Upper lobe of right lung (tissue), 1 donor: Measurements from ENCODE around the gene RING1. TPM values are rescaled to one million over a fixed set of nuclear protein-coding genes. Genes with fewer than 3 reads are reported as not detected.

Source experiments
- ATAC-seq: fragments of 200-7000 bp; cut with Tn5 transposase; one replicate; pipeline ENCODE4 v1.9.1; 2020; ENCODE audit warnings: mild to moderate bottlenecking, moderate library complexity
- DNase-seq: peaks from one replicate; pipeline ENCODE4 v3.0.0-alpha.2; 2020
- H3K27ac ChIP-seq: fragments of 200-600 bp; one replicate; pipeline ENCODE4 v1.8.0; 2022
- H3K27me3 ChIP-seq: fragments of 200-600 bp; one replicate; pipeline ENCODE4 v1.8.0; 2022; ENCODE audit warnings: mild to moderate bottlenecking
- H3K36me3 ChIP-seq: fragments of 200-600 bp; one replicate; pipeline ENCODE4 v1.8.0; 2022
- H3K4me1 ChIP-seq: fragments of 200-600 bp; one replicate; pipeline ENCODE4 v1.8.0; 2022
- H3K4me3 ChIP-seq: fragments of 200-600 bp; one replicate; pipeline ENCODE4 v1.8.0; 2022; ENCODE audit warnings: mild to moderate bottlenecking
- H3K9me3 ChIP-seq: fragments of 200-600 bp; one replicate; pipeline ENCODE4 v1.8.0; 2022
- CTCF ChIP-seq: fragments of 200-600 bp; IDR thresholded peaks from one replicate; pipeline ENCODE4 v1.8.0; 2022; ENCODE audit warnings: antibody characterized with exemption
- intact Hi-C: fragments of 100-400 bp; cut with DNase I; formaldehyde crosslinking; loops from one replicate; pipeline ENCODE4 v1.11.0; 2022
- total RNA-seq: library from RNA; stranded (reverse); fragmentation: NEBNext Ultra II Directional; extraction: Animal tissue kit (Norgen Biotek cat#: 25700); gene quantifications from one replicate; pipeline ENCODE4 v1.2.1, GENCODE V29; 2021
- donor health status: DM: no; HTN: yes; CAD: no; lungs with severe emphysema.

The RING1 gene
- total RNA-seq, 1 donor from 2014 or later, result 42.0 TPM

- Histone ChIP-seq H3K36me3 (no peaks in the 10 kb centered on the region), H3K27me3 (no peaks in the 10 kb centered on the region), H3K9me3 (no peaks in the 10 kb centered on the region), H3K27ac (no peak overlapping the region), H3K4me1 (no peaks in the 10 kb centered on the region), H3K4me3 (no peak overlapping the region)
- no peak for TF ChIP-seq CTCF
- no peak for ATAC-seq
- DNase-seq, result peak; percentile 46
- intact Hi-C loops, result no loop called here
Measured at GRCh38 chr6:33171016-33171879, 37.1 kb upstream of the RING1 start.

GRCh38 chr6:33171880-33172687 lies 36.2 kb upstream of the RING1 start:
- H3K27me3 ChIP-seq, result no peaks in the 10 kb centered on the region
- ATAC-seq (no peak), DNase-seq (peak; percentile 46)

GRCh38 chr6:33172688-33173534 lies 35.4 kb upstream of the RING1 start:
- peak; percentile 18 for ATAC-seq
- H3K9me3 ChIP-seq, result no peaks in the 10 kb centered on the region
- no peak overlapping the region for H3K4me3 ChIP-seq
- peak; percentile 39 for TF ChIP-seq CTCF
- DNase-seq, result peak; percentile 61
- intact Hi-C loops, result no loop called here
- H3K36me3 ChIP-seq, result no peaks in the 10 kb centered on the region
- H3K4me1 ChIP-seq, result no peaks in the 10 kb centered on the region
- H3K27ac ChIP-seq, result no peak overlapping the region
- no peaks in the 10 kb centered on the region for H3K27me3 ChIP-seq

More at GRCh38 chr6:33171880-33172687, 36.2 kb upstream of the RING1 start:
- intact Hi-C loops, result no loop called here
- no peak for TF ChIP-seq CTCF
- Histone ChIP-seq H3K27ac (no peak overlapping the region), H3K9me3 (no peaks in the 10 kb centered on the region), H3K36me3 (no peaks in the 10 kb centered on the region), H3K4me3 (no peak overlapping the region), H3K4me1 (no peaks in the 10 kb centered on the region)

- DNase-seq (peak; percentile 31), ATAC-seq (no peak)
- Histone ChIP-seq H3K27ac (no peak overlapping the region), H3K36me3 (no peaks in the 10 kb centered on the region), H3K4me1 (no peaks in the 10 kb centered on the region), H3K4me3 (no peak overlapping the region), H3K27me3 (no peaks in the 10 kb centered on the region), H3K9me3 (no peaks in the 10 kb centered on the region)
- TF ChIP-seq CTCF, result no peak
- intact Hi-C loops, result no loop called here
Measured at GRCh38 chr6:33173535-33174180, 34.6 kb upstream of the RING1 start.

- DNase-seq (peak; percentile 52), ATAC-seq (no peak)
- Histone ChIP-seq H3K27ac (no peak overlapping the region), H3K4me1 (no peaks in the 10 kb centered on the region), H3K36me3 (no peaks in the 10 kb centered on the region), H3K9me3 (no peaks in the 10 kb centered on the region), H3K4me3 (no peak overlapping the region), H3K27me3 (no peaks in the 10 kb centered on the region)
- no peak for TF ChIP-seq CTCF
- intact Hi-C loops, result no loop called here
Measured at GRCh38 chr6:33174784-33175183, 33.5 kb upstream of the RING1 start.
